Activated CD4-positive, alpha-beta T cell treated with anti-CD3 and anti-CD28 coated beads for 48 hours (primary cell): ENCODE data around the gene EML5.

Source experiments
- DNase-seq: peaks from one replicate; pipeline ENCODE4 v3.0.0-alpha.2; 2020

The EML5 gene

DNA sequence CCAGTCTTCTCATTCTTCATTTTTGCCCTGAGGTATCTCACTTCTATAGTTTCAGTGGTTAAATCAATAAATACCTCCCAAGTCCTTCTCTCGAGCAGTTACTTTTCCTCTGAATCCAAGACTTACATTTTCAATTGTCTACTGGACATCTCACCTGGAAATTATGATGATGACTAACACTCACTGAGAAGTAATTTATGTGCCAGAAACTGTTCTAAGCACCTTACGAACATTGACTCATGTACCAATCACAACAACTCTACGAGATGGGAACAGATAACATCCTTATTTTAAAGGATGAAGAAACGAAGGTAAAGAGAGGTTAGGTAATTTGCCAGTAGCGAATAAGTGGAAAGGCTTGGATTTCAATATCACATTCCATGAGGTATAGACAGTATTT lies 94.1 kb downstream of the EML5 start:
- no peak for DNase-seq

DNA sequence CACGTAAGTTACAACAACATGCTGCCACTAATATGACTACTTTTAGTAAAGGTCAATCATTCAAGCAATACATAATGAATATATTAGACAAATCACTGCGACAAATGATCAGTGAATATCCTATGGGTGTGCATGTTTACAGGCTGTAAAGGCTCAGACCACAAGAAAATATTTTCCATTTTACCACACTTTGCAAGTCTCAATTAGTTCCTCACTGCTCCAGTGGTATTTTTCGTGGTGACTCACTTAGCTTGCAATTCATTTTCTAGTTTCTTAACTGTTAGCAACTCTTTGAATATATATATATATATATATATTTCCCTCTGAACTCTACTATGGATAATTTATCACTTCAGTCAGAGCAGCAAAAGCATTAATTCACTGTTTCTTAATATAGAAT lies 96.9 kb downstream of the EML5 start:
- no peak for DNase-seq

DNA sequence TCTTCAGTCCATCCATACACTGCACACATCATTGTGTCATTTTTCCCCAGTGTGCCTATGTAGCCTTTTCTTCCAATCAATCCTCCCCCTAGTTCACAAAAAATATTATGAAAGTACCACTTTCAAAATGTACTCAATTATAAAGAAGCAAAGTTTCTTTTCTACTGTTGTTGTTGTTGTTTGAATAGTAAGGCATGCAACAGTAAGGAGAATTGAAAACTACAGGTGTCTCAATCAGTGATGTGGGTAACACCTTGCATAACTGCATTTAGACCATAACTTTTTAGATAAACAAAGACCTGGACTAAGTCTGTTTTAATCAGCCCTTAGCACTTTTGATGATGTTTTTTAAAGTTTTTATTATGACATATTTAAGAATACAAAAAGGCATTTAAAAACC lies 104.4 kb downstream of the EML5 start:
- no peak for DNase-seq

DNA sequence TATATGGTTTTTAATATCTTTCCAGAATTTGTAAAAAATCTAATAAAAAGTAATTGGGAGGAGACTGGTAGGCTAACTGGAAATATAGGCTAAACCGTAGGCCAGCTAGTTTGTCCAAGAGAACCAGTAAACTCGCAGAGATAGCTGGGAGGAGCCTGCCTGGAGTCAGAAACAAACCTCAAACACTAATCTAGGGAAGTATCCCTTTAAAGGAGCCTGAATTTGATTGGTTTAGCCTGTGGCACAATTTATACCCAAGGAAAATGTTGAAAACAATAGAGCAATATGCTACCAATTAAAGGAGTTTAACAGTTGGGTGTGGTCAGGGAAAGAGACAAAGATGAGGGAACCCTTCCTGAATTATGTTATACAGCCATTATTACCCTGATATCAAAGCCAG lies 109.6 kb downstream of the EML5 start:
- no peak for DNase-seq

DNA sequence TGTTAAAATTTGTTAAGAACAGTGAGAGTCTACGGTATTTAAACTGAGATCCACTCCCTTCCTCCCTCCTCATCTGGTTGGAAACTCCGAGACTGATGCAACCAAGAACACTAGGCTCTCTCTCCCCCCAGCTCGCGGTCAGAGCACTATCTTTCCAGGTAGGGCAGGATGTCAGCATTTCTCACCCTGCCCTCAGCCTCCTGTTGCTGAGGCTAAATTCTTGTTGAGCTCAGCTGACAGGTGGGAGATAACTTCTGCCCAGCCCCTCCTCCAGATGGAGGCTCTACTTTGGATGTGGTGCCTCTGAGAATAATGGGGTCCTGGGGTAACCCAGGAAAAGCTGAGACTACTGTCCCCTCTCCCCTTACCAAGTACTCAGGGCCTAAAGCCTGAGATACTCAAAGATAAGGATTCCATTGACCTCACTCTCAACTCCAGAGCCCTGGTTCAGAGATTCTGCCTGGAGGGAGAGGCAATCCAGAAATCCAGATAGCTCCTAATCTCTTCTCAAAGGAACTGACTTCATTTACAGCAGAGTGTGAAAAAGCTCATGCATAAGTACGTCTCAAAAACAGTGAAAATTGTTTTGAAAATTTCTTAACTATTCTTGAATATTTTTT lies 110.1 kb downstream of the EML5 start:
- no peak for DNase-seq

DNA sequence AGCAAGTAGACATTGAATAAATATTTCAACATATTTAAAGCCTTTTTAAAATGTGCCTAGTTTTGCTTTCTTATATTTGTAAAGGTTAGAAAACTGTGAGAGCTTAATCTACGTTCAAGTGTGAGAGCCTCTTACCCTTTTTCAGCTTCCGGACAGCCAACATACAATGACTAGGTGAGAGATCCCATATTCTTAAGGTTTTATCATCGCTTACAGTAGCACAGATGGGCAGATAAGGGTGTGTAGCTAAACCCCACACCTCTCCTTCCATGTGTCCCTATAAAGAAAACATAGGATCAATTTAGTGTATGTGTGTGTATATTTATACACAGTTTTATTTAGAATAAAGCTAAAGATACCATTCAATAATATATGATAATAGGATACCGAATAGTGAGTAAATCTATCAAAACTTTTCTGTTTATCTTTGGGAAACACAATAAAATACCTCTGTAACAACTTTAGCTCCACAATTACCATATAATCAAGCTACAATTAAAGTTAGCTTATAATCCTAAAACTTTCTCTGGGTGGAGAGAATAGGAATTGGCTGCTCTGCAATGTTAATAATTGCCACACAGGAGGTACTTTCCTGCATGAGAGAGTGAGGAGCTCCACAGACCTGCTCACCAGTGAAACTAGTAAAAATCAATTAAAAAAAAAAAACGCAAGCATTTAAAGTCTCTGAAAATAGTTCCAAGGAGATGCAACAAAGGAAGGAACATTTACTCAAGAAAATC lies 110.8 kb downstream of the EML5 start:
- DNase-seq: no peak

DNA sequence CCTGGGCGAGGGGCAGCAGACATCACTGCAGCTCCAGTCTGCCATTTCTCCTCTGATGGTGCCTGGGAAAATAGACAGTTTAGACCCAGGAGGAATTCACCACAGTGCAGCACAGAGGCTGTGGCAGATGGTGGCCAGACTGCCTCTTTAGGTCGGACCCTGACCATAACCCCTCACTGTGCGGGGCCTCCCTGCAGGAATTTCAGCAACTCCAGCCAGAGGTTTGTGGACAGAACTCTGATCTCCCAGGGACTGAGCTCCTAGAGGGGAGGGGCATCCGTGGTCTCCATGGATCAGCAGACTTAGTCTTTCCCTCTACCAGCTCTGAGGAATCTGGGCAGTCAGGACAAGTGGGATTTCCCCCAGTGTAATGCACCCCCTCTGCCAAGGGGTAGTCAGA lies 123.4 kb downstream of the EML5 start:
- DNase-seq: no peak

DNA sequence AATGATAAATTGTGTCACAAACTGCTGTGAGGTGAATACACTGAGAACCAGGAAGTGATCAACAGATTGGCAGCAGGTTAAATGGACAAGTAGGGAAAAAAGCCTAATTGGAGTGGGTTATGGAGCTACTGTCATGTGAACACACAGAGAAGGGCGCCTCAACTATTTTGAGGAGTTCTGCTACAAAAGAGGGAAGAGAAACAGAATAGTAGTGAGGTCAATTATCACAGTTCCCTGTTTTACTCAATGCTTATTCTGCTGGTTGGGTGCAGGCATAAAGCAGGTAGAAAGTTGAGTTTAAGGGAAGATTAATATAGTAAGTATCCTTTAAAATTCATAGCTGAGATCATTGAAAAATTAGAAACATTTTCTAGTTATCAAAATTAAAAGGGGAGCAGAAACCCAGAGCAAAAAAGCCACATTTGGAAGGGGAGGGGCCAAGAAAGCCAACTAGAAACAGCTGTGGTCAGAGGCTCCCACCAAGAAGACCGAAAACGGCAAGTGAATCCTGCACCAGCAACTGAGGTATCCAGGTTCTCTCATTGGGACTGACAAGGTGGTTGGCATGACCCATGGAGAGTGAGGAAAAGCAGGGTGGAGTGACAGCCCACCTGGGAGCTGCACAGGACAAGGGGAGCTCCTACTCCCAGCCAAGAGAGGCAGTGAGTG lies 124.2 kb downstream of the EML5 start:
- DNase-seq: no peak

DNA sequence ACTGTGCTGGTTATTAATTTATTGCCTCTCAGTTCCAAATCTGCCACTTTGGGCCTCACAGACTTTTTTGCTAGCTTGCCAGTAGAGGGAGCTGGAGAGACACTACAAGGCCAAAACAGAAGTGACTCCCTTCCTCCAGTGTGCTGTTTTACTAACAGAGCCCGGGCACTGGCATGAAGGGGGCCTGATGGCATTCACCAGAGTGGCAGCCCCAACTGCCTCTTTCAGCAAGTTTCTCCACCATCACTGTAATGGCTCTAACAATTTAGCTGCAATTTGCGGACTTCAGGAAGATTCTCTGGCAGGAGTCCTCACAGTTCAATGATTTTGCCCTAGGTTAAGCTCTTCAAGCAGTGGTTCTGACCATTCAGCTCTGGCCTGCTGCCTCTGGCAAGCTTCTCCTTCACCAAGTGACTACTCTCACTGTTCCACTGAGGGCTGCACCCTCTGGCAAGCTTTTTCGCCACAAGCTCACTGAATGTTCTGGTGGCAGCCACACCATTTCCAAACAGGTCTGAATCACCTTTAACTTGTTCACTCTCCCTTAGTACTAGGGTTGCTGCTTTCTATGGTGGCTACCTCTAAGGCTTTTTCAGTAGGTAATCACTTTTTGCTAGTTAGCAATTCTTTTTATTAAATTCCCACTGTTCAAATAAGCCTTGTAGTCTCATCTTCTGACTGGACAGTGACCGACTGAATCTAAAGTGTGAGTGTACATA lies 125.0 kb downstream of the EML5 start:
- peak; percentile 47 for DNase-seq

DNA sequence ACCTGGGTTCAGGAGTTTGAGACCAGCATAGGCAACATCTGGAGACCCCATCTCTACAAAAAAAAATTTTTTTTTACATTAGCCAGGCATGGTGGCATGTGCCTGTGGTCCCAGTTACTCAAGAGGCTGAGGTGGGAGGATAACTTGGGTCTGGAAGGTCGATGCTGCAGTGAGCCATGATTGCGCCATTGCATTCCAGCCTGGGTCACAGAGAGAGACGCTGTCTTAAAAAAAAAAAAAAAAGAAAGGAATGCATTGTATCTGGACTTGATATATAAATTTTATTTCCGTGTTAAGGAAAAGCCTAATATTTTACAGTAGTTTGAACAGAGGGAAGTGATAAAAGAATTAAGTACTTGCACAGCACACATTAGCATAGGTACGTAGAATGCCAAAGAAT lies 132.7 kb downstream of the EML5 start:
- no peak for DNase-seq

DNA sequence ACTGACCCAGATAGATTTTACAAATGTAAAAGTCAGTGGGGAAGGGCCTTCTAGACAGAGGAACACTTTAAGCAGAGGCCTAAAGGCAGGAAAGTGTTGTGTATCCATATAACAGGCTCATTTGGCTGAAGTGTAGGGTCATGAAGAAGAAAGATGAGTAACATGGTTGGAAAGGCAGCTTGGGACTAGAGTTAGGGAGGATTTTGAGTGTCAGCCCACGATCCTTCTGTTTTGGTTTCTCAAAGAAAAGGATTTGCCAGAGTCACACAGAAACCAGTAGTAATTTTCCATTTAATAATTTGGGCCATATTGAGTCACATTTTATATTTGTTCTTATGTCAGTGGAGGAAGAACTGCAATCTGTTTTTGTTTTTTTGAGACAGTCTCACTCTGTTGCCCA lies 153.5 kb downstream of the EML5 start:
- DNase-seq: no peak

DNA sequence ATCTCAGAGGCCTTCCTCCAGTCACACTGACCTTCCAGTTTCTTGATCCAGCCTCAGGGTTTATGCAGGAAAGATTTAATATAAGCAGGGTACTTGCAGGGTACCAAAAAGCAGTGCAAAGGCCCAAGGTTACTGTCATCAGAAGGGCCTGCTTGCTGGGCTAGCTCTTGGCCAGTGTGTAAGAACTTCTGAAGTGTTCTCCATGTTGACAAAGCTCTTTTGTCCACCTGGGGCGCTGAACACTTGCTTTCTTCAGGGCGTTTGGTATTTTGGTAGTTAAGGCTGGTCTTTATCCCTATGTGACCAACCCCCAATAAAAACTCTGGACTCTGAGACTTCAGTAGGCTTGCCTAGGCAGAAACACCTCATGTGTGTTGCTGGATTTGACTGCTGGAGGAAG lies 160.2 kb downstream of the EML5 start:
- DNase-seq: no peak

DNA sequence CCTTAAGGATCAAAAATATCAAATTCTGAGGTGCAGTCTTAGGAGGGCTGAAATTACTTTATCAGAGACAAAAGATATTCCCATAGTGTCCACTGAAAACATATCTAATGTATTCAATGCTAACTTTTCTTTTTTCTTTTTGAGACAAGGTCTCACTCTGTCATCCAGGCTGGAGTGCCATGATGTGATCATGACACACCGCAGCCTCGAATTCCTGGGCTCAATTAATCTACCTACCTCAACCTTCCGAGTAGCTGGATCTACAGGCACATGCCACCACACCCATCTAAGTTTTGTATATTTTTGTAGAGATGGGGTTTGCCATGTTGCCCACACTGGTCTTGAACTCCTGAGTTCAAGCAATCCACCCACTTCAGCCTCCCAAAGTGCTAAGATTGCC lies 161.7 kb downstream of the EML5 start:
- no peak for DNase-seq

DNA sequence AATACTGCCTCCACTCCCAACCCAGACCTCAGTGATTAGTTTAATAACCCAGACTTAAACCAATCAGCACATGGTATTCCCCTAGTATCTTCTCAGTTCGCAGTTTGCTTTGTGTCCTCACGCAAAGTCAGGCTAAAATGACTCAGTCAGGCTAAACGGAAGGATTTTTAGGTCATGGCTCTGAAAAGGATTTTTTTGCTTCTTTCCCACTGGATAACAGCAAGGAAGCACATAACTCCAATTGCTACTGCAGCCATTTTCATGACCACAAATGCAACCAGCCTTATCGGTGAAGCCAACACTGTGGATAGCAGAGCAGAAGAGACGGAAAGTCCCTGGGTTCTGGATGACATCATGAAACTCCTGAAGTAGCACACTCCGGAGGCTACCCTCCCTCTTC lies 162.2 kb downstream of the EML5 start:
- DNase-seq: no peak

DNA sequence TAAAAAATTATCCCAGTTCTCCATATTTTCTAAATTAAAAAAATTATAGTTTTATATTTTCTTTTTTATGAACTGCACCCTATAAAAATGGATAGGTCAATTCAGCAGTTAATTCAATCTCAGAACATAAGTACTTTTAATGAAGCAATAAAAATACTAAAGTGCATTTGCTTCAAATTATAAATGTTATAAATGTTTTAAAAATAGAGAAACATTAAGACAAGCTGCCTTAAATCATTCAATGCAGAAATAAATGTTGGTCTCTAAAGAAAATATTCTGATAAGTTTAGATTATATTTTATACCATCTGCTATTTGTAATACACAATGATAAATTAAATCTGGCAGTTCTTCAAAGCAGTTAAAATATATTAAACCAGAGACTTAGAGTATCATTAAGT lies 164.3 kb downstream of the EML5 start:
- DNase-seq: no peak

DNA sequence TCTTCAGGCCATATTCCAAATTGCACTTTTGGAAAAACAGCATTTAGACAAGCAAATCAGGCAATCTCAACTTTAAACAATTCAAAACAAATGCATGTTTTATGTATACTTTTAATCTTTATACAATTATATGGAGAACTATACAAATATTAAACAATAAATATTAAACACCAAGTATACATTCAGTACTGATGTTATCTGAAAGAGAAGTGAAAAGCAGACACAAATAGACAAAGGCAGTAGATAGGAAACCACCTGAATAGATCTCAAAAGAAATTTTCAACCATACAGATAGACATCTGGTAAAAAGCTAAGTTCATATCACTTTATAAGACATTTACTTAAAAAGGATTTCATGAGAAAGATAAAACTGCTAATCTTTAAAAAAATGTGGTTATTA lies 164.7 kb downstream of the EML5 start:
- DNase-seq: no peak

DNA sequence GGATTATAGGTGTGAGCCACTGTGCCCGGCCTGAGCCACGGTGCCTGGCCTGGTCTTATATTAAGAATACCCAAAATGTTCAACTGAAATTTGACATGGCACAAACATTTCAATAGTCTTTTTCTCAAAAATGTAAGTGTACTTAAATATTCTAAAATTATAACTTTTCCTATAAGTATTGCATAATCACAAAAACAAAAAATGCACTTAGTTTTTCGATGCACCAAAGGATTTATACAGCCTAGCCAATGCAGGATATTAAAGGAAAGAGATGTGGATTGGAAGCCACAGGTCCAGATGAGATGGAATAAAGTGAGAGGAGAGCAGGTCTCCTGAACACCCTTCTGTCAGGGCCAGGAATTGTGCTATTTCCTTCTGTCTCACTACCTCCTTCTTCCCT lies 167.1 kb downstream of the EML5 start:
- no peak for DNase-seq

DNA sequence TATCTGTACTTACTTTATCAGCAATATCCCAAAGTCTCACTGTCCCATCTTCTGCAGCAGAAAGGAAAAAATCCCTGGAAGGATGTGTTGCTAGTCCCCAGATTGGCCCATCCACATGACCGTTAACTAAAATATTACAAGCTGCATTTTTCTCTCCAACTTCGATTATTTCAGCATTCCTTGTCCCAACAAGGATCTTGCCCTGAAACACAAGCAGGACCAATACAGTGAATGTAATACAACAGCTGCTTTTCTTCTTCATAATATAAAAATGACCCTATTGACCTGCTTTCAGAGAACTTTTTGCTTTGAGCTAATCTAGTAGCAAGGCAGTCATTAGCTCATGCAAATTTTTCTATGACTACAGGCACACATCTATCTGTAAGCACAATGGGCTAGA lies 171.7 kb downstream of the EML5 start:
- DNase-seq: no peak

DNA sequence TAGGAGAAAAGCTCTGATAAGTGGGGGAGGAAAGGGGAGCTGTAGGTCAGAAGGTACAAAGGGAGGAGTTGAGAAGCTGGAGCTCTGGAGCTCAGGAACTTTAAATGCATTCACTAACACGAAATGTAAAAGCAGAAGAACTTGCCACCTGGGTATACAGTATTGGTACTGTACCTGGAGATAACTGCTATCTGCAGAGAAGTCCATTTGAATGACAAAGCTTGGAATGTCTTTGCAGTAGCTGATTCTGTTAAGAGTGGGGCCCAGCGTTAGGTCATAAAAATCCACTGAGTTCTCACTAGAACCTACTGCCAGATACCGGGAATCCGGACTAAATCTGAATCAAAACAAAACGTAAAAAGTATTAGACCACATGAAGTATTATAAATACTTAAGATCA lies 174.3 kb downstream of the EML5 start:
- no peak for DNase-seq

DNA sequence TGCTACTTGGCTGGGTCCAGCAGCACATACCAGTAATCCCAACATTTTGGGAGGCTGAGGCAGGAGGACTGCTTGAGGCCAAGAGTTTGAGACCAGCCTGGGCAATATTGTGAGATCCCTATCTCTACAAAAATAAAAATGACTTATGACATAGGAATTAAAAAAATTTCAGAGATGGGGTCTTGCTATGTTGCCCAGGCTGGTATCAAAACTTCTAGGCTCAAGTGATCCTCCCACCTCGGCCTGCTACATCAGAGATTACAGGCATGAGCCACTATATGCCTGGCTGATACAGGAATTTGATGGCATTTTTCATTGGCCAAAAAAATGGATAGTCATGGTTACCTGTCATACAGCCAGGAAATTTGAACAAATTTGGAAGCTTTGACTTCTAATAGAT lies 175.3 kb downstream of the EML5 start:
- DNase-seq: no peak

DNA sequence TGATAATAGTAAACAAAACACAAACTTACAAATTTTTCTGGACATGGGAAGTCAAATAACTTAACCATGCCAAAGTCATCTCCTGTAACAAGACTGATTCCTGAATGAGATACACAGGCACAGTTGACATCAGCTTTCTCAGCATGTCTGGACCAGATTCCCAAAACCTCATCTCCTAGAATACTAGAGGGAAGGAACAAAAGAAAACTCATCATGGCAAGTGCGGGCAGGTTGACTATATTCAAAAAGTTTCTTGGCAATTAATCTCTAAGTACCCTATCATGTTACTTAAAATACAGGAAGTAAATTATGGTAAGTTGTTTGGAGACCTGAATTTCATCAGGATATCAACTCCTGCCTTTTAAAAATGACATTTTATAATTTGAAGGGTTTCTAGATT lies 176.1 kb downstream of the EML5 start:
- DNase-seq: no peak

DNA sequence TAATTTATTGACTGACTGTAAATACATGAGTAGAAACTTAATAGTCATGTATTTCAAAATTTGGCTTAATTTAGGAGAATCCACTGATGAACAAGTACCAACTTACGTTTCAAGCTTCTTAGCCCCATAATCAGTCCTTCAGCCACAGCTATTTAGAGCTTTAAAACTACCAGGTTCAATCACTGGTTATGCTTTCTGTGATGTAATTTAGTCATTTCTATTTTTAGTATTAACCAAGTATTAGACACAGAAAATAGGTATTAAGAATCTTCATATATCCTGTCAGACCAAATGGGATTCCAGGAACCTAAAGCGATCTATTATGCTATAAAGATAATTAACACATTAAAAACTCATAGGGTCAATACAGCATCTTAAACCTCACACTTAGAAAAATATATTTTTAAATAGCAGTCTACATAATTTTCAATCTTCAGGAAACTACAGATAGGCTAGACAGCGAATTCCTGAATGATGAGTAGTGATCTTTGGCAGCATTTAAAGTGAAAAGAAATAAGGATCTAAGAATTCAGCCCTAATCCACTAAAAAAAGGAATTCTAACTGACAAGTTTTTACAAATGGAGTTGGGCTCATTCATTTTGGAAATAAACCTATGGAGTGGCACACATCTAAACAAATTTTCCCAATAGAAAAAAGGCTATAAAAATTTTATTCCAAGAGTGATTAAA lies 178.4 kb downstream of the EML5 start:
- no peak for DNase-seq

DNA sequence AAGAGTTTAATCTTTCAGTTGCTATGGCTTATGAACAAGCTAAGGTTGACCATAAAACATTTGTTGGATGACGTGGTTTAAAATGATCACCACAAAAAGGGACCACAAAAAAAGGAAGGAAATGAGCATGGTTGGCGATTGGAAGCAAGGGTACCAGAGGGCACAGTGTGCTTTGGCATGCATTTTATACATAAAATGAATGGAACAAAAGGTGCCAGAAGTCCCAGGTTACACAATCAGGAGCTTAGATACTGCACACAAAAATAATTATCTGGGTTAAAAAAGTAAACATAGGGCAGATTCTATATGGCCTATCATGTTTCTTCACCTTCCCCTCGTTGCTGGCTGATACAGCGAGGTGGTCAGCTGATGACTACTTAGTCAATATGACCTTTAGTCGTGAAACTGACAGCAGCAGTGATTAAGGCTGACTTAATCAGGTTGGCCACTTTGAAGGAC lies 179.2 kb downstream of the EML5 start:
- no peak for DNase-seq
